HG02884 (cell line): ENCODE results near the gene HOXB7.

ENCODE experiments used
- ATAC-seq: cut with Tn5 transposase; IDR thresholded peaks from one replicate; pipeline ENCODE4 v1.9.1; 2021; ENCODE audit warnings: mild to moderate bottlenecking, moderate library complexity; ENCODE audit not compliant: unreplicated experiment

Gene HOXB7

GRCh38 chr17:48610282-48611211 lies at the start of gene HOXB7:
TSS of gene HOXB7 (minus strand) at chr17:48611017. CDS start at chr17:48610918, 99 bp downstream.
- ATAC-seq, result no peak

- no peak for ATAC-seq
Measured at GRCh38 chr17:48655913-48656312, 45.1 kb upstream of the HOXB7 start.

GRCh38 chr17:48649741-48650140 lies 38.9 kb upstream of the HOXB7 start:
- no peak for ATAC-seq

- ATAC-seq, result no peak
Measured at GRCh38 chr17:48647963-48648245, 37.1 kb upstream of the HOXB7 start.

- no peak for ATAC-seq
Measured at GRCh38 chr17:48647103-48647962, 36.5 kb upstream of the HOXB7 start.

GRCh38 chr17:48646183-48647102 lies 35.6 kb upstream of the HOXB7 start:
- ATAC-seq, result no peak

GRCh38 chr17:48645639-48646182 lies 34.9 kb upstream of the HOXB7 start:
- ATAC-seq, result no peak

- ATAC-seq, result no peak
Measured at GRCh38 chr17:48644910-48645557, 34.2 kb upstream of the HOXB7 start.

- ATAC-seq, result no peak
Measured at GRCh38 chr17:48644159-48644558, 33.3 kb upstream of the HOXB7 start.

- ATAC-seq, result no peak
Measured at GRCh38 chr17:48643697-48644012, 32.8 kb upstream of the HOXB7 start.

GRCh38 chr17:48642843-48643696 lies 32.3 kb upstream of the HOXB7 start:
- ATAC-seq, result no peak

- no peak for ATAC-seq
Measured at GRCh38 chr17:48642059-48642842, 31.4 kb upstream of the HOXB7 start.

- no peak for ATAC-seq
Measured at GRCh38 chr17:48641541-48642058, 30.8 kb upstream of the HOXB7 start.

GRCh38 chr17:48640858-48641180 lies 30.0 kb upstream of the HOXB7 start:
- ATAC-seq, result no peak

- ATAC-seq, result no peak
Measured at GRCh38 chr17:48639982-48640857, 29.4 kb upstream of the HOXB7 start.

- ATAC-seq, result no peak
Measured at GRCh38 chr17:48639136-48639535, 28.3 kb upstream of the HOXB7 start.
